NCI-H2107 (cell line): ENCODE measurements around the gene CCNB3.

Experiments
- DNase-seq: peaks from one replicate; lab custom pipeline; 2025; lab: John Stamatoyannopoulos, UW

CCNB3 gene

GRCh38 chrX:50375481-50376267 lies 171.1 kb downstream of the CCNB3 start:
- DNase-seq, result no peak

- DNase-seq, result no peak
These were observed 177.3 kb downstream of the CCNB3 start for GRCh38 chrX:50381729-50382415.

- DNase-seq, result no peak
These were observed 182.0 kb downstream of the CCNB3 start for GRCh38 chrX:50386520-50386919.

GRCh38 chrX:50393902-50394301 lies 189.3 kb downstream of the CCNB3 start:
- no peak for DNase-seq
